ELF-1 (cell line): ENCODE results near the gene CHSY3.
"Not testable (repeated sequence)": the region's sequence is repeated elsewhere in the genome, so short reads cannot be mapped to it uniquely, and the experiment has no call there.

Source experiments
- DNase-seq: peaks from one replicate; pipeline ENCODE4 v3.0.0-alpha.2; 2016; ENCODE audit warnings: low read depth, low spot score

Gene CHSY3

DNA sequence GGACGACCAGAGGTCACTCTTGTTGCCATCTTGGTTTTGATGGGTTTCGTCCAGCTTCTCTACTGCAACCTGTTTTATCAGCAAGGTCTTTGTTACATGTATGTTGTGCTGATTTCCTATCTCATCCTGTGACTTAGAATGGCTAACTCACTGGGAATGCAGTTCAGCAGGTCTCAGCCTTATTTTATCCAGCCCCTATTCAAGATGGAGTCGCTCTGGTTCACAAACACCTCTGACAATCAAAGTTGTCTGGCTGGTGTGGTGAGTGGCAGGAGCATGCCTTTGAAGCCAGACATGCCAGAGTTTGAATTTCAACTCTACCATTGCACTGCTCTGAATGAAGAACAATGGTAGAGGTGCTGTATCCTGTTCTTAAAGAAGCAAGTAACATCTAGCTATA lies 253.8 kb downstream of the CHSY3 start:
- peak; percentile 13 for DNase-seq

DNA sequence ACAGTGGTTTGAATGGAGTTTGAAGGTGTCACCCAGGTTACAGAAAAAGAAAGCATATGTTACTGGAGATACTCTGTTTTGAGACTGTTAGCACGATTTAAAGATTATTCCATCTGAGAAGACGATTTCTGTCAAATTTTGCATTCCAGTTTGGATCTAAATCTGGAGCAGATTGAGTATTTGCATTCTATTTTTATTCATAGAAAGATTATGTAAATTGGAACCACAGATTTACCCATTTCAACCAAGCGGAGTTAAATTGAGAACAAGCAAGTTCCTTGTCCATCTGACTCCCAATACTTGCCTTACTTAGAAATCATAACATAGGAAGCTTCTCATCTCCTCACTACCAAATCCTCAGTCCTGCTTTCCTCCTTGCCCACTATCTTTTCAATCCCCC lies 255.7 kb downstream of the CHSY3 start:
- DNase-seq = no peak

DNA sequence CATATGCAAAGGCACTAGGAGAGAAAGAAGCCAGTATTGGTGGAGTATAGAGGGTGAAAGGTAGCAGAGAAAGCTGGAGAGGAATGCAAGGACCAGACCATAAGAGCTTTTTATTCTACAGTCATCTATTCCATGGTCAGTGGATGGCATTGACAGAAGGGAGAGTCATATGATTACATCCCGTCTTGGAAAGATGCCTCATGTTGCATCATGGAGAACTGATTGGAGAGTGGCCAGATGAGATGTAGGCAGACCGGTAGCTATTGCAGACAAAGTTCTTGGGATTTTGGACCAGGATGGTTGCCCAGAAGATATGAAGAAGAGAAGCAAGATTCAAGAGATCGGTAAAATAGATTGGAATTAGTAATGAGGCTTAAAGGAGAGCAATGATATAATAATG lies 260.7 kb downstream of the CHSY3 start:
- DNase-seq = no peak

DNA sequence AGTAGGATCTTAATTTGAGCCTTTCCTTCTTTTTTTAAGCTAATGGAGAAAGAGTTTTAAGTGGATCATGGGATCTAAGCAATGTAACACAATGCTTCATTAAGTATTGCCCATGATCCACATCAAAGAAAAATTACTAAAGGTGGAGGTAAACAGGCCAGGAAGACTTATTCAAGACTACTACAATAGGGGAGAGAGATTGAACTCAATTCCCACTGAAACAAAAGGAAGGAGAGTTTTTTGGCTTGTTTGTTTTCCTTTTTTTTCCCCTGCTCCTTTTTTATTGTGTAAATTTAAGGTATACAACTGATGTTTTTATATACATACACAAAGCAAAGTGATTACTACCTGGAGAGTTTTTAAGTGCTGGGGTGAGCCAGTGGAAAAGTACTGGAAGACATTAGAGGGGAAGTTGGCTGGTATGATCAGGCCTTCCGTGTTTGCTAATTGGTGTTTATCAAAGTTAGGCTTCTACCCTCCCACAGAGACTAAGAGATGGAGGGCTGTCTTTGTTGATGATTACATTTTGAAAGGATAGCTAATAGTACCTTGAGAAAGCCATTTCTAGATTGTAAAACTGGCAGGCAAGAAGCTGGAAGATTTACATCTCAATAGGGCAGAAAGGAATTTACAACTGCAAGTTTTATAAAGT lies 262.7 kb downstream of the CHSY3 start:
- DNase-seq = peak; percentile 63

DNA sequence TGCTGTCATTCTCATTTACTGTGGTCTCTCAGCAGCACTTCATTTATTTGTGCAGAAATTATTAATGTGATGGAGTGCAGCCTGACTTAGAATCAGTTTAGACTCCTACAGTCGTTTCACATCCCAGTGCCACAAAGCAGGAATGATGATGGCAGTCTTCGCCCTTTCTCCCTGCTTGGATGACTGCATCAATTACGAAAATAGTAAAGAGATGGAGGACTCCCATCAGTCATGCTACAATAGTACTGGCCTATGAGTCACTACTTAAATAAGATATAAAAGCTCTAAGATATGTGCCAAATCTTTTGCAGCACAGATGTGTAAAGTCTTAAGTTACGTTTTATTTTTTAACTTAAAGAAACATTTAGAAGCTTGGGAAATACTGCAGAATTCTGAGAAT lies 263.9 kb downstream of the CHSY3 start:
- DNase-seq = no peak

DNA sequence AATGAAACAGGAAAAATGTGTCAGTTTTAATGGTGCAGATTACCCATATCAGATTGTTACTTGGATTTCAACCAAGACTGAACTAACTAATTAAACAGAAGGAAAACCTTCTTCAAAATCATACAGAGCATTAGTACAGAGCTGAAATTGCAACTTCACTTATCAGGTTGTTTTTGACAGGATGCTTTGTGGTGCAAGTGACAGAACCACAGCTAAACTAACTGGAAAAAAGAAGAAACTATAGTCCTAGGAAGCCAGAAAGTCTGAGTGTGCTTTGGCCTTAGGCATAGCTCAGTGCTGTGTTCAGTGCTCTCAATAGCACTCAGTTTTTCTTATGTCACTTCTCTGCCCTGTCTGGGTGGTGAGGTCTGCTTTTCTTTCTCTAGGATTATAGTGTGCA lies 267.4 kb downstream of the CHSY3 start:
- no peak for DNase-seq

DNA sequence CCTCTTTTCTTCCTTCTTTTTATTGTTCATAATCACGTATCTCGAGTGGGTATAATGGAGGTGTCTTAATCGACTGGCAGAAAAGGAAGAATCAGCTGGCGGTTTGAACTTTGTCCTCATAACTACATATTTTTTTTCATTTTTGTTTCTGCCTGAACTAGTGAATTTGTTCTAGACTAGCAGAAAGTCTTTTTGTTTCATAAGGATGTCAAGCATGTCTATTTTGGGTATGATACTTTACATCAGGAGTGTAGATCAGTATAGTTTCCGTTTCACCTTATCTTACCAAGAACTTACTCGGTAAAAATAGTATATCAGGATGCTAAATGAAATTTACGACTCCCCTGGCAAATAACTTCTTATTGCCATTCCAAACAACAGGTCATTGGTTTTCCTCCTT lies 278.9 kb downstream of the CHSY3 start:
- no peak for DNase-seq

DNA sequence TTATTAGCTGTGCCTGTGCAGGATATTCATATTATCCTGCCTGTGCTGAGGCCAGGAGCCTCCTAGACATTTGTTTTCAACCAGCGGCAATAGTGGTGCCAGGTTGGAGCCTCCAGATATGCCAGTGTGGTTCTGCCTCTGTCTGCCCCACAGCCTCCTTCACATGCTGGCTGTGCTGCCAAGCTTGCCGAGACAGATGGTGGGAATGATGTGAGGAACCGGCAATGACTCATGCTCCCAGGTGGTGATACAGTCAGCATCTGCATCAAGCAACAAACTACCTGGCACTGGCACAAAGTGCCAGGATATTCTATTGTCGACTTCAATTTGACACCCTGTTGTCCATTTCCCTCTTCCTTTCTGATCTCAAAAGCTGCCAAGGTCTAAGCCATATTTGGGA lies 285.7 kb downstream of the CHSY3 start:
- DNase-seq = no peak

DNA sequence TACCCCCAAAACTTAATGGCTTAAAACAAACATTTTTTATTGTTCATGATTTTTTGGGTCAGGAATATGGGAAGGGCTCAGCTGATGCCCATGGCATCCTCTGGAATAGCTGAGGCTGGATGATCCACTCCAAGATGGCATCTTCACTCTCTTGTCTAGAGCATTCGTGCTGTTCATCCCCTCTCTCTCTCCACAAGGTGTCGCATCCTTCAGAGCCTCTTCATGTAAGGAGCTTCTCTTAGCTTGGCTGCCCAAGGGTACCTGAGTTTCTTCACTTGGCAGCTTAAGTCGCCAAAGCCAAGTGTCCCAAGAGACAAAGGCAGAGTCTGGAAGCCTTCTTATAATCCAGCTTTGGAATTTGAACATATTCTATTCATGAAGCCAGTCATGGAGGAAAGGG lies 294.7 kb downstream of the CHSY3 start:
- peak; percentile 12 for DNase-seq

DNA sequence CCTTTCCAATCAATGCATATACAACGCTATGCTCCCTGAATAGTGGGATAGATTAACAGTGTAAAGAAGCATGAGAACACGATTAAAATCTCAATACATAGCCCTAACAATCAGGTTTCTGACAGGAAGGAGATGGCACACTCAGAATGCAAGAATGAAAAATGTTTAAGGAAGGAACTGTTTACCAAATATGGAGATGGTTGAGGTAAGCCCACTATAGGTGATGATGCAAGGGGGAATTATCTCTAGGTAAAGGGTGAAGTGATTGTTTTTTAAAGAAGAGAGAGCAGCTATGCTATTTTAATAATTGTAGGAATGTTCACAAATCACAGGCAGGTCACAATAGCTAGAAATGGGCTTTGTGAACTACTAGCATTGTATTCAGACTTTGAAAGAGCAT lies 302.4 kb downstream of the CHSY3 start:
- DNase-seq = no peak

DNA sequence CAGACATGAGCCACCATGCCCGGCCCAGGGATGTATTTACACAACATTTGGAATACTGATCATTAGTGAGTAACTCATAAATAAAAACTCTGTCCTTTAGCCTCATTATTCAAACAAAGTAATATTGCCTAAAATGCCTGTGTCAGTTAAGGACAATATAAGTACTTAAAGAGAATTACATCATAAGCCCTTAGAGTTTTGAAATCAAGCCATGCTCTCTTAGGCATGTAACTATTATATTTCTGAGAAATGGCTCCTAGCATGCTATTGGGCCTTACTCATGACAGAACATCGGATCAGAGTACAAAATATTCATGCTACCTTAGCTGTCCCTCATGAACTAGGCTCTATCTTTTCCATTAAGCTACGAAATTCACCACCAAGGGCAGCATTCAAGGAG lies 309.3 kb downstream of the CHSY3 start:
- no peak for DNase-seq

DNA sequence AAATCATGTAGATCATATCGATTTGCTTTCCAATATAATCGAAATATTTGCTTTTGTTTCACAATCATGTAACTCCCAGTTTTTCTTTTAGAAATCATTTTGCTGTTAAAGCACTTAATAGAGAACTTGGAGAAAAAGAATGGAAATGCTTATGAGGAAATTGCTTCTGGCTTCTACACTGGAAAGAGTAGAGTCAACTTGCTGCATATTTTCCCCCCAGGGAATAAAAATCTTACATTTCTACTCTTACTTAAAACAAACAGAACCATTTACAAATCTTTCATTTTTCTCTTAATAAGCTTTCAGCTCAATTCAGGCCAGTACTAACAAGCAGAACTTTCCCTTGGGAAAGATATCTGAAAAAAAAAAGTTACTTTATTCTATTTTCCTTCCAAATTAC lies 312.0 kb downstream of the CHSY3 start:
- DNase-seq = no peak

DNA sequence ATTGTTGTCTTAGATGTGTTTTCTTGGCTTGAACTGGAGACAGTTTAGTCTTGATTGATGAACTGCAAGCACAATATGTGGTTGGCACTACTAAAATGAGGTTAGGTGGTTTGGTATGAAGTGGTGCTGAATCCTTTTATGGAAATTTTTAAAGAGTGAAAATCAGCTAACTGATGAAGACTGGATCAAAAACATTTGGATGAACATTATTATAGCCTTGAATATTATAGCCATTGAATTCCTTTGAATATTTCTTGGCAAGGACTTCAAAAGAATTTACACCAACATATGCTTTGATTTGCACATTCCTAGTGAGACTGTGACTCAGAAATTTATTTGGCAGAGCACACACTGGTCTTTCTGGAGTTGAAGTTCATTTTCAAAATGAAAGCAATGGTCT lies 318.3 kb downstream of the CHSY3 start:
- no peak for DNase-seq

DNA sequence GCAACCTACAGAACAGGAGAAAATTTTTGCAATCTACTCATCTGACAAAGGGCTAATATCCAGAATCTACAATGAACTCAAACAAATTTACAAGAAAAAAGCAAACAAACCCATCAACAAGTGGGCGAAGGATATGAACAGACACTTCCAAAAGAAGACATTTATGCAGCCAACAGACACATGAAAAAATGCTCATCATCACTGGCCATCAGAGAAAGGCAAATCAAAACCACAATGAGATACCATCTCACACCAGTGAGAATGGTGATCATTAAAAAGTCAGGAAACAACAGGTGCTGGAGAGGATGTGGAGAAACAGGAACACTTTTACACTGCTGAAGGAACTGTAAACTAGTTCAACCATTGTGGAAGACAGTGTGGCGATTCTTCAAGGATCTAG lies 322.3 kb downstream of the CHSY3 start:
- DNase-seq = not testable (repeated sequence)

DNA sequence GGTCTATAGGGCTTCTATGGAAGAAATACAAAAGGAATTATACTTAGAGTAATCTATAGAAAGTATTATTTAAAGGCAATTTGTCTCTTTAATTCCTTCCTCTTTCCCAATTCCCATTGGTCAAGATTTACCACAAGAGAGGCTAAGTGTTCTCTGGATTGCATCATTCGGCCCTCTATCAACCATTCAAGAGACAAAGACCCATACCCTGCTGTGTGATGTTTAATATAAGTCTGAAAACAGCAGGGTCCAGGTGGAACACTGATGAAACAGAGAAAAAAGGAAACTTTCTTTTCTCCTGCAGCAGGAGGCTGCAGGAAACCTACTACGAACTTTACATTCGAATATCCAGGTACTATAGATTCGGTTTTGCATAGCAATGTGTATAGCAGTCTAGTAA lies 323.4 kb downstream of the CHSY3 start:
- DNase-seq = no peak

DNA sequence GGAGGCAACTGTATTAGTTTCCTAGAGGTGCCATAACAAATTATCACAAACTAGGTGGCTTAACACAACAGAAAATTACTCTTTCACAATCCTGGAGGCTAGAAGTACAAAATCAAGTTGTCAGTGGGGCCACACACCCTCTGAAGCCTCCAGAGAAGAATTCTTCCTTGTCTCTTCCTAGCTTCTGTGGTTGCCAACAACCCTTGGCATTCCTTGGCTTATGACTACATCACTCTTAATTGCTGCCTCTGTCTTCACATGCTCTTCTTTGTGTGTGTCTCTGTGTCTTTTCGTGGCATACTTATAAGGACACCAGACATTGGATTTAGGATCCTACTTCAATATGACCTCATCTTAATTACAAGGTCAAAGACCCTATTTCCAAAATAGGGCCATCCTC lies 327.5 kb downstream of the CHSY3 start:
- DNase-seq = no peak

DNA sequence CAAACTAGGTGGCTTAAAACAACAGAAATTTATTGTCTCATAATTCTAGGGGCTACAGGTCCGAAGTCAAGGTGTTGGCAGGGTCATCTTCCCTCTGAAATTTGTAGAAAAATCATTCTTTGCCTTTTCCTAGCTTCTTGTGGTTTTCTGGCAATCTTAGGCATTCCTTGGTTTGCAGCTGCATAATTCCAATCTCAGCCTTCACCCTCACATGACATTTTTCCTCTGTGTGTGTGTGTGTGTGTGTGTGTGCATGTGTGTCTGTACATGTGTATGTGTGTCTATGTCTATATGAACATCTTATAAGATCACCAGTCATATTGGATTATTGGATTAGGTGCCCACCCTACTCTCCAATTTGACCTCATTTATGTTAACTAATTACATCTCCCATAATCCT lies 330.6 kb downstream of the CHSY3 start:
- DNase-seq = no peak
